Left lung (tissue), 10 donors: ENCODE measurements around the gene IGSF11. TPM values are rescaled to one million over a fixed set of nuclear protein-coding genes. Genes with fewer than 3 reads are reported as not detected.

Experiments
- ATAC-seq: fragments of 200-7000 bp; cut with Tn5 transposase; one replicate; pipeline ENCODE4 v1.9.1; 2020; ENCODE audit warnings: moderate library complexity
- DNase-seq, 4 donors: peaks; one replicate each; pipeline ENCODE4 v3.0.0-alpha.2; 2013 to 2020
- H3K27ac ChIP-seq, 2 donors: fragments of 200-600 bp; sonication (generic) in 1 of 2; one replicate each; pipeline versions ENCODE4 v1.5.0 to v1.8.0; 2020 to 2021
- H3K27me3 ChIP-seq, 2 donors: fragments of 200-600 bp; sonication (generic) in 1 of 2; one replicate each; pipeline versions ENCODE4 v1.5.0 to v1.8.0; 2020 to 2021
- H3K36me3 ChIP-seq, 2 donors: fragments of 200-600 bp; sonication (generic) in 1 of 2; one replicate each; pipeline versions ENCODE4 v1.5.0 to v1.8.0; 2020 to 2021
- H3K4me1 ChIP-seq, 2 donors: fragments of 200-600 bp; one replicate each; pipeline ENCODE4 v1.8.0; 2021
- H3K4me3 ChIP-seq, 2 donors: fragments of 200-600 bp; sonication (generic) in 1 of 2; one replicate each; pipeline versions ENCODE4 v1.5.0 to v1.8.0; 2020 to 2021; ENCODE audit warnings: mild to moderate bottlenecking in 1 of 2
- H3K9me3 ChIP-seq, 2 donors: fragments of 200-600 bp; sonication (generic) in 1 of 2; one replicate each; pipeline versions ENCODE4 v1.5.0 to v1.8.0; 2020 to 2021
- intact Hi-C, 2 donors: fragments of 100-400 bp; cut with DNase I; formaldehyde crosslinking; loops; one replicate each; pipeline versions ENCODE4 v1.11.2 to v1.14.2; 2022
- polyA plus RNA-seq, 6 donors: library from polyadenylated mRNA; unstranded; fragments of 120-200 nt; gene quantifications; one replicate each; pipeline ENCODE4 v1.2.1, GENCODE V29; 2013; ENCODE audit not compliant: insufficient read length in 6 of 6
- total RNA-seq, 2 donors: library from RNA; stranded (reverse); fragmentation: NEBNext Ultra II Directional; extraction: Animal tissue kit (Norgen Biotek cat#: 25700); gene quantifications; one replicate each; pipeline ENCODE4 v1.2.1, GENCODE V29; 2021
- TF ChIP-seq, protein P1 (sequence below), 2 donors: fragments of 200-600 bp; sonication (generic) in 1 of 2; IDR thresholded peaks; one replicate each; pipeline versions ENCODE4 v1.5.0 to v1.8.0; 2021; ENCODE audit warnings: antibody characterized with exemption in 2 of 2
- donor health status: DM: no; HTN: yes; CAD: no.
- donor health status: DM: no; HTN: no; CAD: no.

The IGSF11 gene
- total and polyA plus RNA-seq, 8 donors, result 0.06 to 1.3 (median 0.60) TPM

DNA sequence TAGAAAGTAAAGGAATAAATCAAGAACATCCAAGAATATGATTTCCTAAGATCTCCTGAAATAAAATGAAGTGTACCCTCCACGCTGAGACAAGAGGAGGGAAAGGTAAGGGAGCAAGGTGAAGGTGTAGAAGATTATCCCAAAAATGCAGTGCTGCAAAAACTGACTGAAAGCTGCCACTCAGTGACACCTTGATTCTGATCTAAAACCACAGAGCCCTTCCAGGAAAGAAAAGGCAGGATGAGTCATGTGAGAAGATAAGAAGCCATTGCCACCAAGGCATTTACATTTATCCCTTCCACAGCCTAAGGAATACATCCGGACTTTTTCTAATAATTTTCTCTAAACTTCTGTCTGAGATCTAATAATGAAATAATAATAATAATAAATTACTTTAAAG, 49.9 kb downstream of the IGSF11 start:
- DNase-seq (no peak), ATAC-seq (no peak)
- TF ChIP-seq, protein P1, sequence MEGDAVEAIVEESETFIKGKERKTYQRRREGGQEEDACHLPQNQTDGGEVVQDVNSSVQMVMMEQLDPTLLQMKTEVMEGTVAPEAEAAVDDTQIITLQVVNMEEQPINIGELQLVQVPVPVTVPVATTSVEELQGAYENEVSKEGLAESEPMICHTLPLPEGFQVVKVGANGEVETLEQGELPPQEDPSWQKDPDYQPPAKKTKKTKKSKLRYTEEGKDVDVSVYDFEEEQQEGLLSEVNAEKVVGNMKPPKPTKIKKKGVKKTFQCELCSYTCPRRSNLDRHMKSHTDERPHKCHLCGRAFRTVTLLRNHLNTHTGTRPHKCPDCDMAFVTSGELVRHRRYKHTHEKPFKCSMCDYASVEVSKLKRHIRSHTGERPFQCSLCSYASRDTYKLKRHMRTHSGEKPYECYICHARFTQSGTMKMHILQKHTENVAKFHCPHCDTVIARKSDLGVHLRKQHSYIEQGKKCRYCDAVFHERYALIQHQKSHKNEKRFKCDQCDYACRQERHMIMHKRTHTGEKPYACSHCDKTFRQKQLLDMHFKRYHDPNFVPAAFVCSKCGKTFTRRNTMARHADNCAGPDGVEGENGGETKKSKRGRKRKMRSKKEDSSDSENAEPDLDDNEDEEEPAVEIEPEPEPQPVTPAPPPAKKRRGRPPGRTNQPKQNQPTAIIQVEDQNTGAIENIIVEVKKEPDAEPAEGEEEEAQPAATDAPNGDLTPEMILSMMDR (IDR thresholded peaks at IDR 0.05), result no peak
- Histone ChIP-seq H3K4me1 (no peaks in the 10 kb centered on the region), H3K36me3 (no peaks in the 10 kb centered on the region), H3K4me3 (no peak overlapping the region), H3K9me3 (no peaks in the 10 kb centered on the region), H3K27ac (no peak overlapping the region), H3K27me3 (no peaks in the 10 kb centered on the region)
- intact Hi-C loops, result no loop called here

- Histone ChIP-seq H3K27ac (no peak overlapping the region), H3K9me3 (no peaks in the 10 kb centered on the region), H3K36me3 (no peaks in the 10 kb centered on the region), H3K4me1 (no peaks in the 10 kb centered on the region), H3K4me3 (no peak overlapping the region), H3K27me3 (no peaks in the 10 kb centered on the region)
- intact Hi-C loops, result no loop called here
- no peak for ATAC-seq
- TF ChIP-seq, protein P1 (IDR thresholded peaks at IDR 0.05), result no peak
- no peak for DNase-seq
Measured at GRCh38 chr3:118981494-118982134, 53.0 kb downstream of the IGSF11 start.

DNA sequence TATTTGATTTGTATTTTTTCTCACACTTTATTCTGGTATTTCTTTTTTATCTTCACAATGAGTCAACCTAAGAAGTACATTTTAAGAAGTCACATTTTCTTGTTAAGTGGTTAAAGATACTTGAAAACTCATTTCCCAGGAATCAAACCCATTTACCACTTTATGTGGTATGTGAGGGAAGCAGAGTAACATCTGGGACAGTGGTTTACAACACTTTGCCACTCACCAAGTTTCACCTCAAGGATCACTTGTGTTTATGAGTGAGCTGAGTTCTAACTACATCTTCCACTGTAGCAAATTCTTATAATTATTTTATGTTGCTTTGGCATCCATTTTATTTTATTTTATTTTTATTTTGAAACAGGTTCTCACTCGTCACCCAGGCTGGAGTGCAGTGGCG, 53.8 kb downstream of the IGSF11 start:
- DNase-seq (no peak), ATAC-seq (no peak)
- Histone ChIP-seq H3K27ac (no peak overlapping the region), H3K4me3 (no peak overlapping the region), H3K36me3 (no peaks in the 10 kb centered on the region), H3K4me1 (no peaks in the 10 kb centered on the region), H3K27me3 (no peaks in the 10 kb centered on the region), H3K9me3 (no peaks in the 10 kb centered on the region)
- intact Hi-C loops, result no loop called here
- TF ChIP-seq, protein P1 (IDR thresholded peaks at IDR 0.05), result no peak

DNA sequence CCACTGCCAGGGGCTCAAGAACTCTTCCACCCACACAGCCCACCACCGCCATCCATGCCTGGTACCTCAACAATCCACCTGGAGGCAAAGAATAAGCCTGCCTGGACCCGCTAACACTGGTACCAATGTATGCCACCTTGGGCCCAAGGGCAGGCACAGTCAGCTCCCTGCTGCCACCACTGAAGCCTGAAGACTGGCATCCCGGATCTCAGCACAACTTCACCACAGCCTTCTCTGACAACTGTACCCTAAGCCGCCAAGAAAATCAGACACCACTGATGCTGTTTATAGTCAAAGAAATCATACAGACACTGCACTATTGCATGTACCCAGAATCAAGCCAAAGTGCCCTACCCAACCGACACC, 56.3 kb downstream of the IGSF11 start:
- Histone ChIP-seq H3K27ac (no peak overlapping the region), H3K9me3 (no peaks in the 10 kb centered on the region), H3K4me3 (no peak overlapping the region), H3K4me1 (no peaks in the 10 kb centered on the region), H3K36me3 (no peaks in the 10 kb centered on the region), H3K27me3 (no peaks in the 10 kb centered on the region)
- intact Hi-C loops, result no loop called here
- TF ChIP-seq, protein P1 (IDR thresholded peaks at IDR 0.05), result no peak
- no peak for ATAC-seq
- no peak for DNase-seq

DNA sequence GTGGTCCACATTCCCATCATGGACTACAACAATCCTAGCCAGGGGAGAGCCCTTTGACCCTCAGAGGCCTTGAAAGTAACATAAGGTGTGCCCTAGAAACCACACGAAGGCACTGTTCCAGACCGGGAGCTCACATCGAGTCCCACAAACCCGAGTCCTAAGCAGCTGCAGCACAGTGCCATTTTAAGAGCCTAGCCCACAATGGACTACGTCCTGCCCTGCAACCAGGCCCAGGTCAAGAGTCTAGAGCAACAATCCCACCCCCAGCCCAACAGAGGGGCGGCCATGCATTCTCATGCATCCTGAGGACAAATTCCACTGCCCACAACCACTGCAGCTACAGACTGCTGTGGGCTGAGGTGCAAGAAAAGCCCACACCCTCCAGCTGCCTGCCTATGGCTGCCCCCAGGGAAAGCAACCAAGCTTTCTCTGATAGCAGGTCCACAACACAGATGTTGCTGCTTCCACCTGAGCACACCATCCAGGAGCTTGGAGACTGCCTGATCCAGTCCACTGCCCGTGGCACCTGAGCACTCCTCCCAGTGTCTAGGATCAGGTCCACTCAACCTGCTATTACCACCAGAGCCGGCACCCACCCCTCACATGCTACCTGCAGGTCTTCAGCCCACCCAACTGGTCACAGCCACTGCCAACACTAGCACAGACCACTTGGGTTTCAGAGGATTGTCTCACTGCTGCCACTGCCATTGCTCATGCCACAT, 56.8 kb downstream of the IGSF11 start:
- TF ChIP-seq, protein P1 (IDR thresholded peaks at IDR 0.05), result no peak
- ATAC-seq, result no peak

More for the DNA sequence above, 56.8 kb downstream of the IGSF11 start:
- Histone ChIP-seq H3K9me3 (no peaks in the 10 kb centered on the region), H3K4me1 (no peaks in the 10 kb centered on the region), H3K4me3 (no peak overlapping the region), H3K27ac (no peak overlapping the region), H3K27me3 (no peaks in the 10 kb centered on the region), H3K36me3 (no peaks in the 10 kb centered on the region)
- intact Hi-C loops, result no loop called here
- DNase-seq, result peak in 1 of 4 donors; percentile 41
